Left ventricle myocardium inferior (tissue), 1 donor: ENCODE results near the gene MRPL54. TPM values are rescaled to one million over a fixed set of nuclear protein-coding genes. Genes with fewer than 3 reads are reported as not detected.
"Not testable (repeated sequence)": the region's sequence is repeated elsewhere in the genome, so short reads cannot be mapped to it uniquely, and the experiment has no call there.

Experiments
- DNase-seq: peaks from one replicate; pipeline ENCODE4 v3.0.0-alpha.2; 2020
- H3K27ac ChIP-seq: fragments of 200-600 bp; replicated peaks from 2 replicates; pipeline ENCODE4 v1.8.0; 2021
- H3K27me3 ChIP-seq: fragments of 200-600 bp; 2 replicates; pipeline ENCODE4 v1.8.0; 2021; ENCODE audit warnings: low read depth
- H3K36me3 ChIP-seq: fragments of 200-600 bp; 2 replicates; pipeline ENCODE4 v1.8.0; 2021
- H3K4me1 ChIP-seq: fragments of 200-600 bp; 2 replicates; pipeline ENCODE4 v1.8.0; 2021
- H3K4me3 ChIP-seq: fragments of 200-600 bp; 2 replicates; pipeline ENCODE4 v1.8.0; 2021; ENCODE audit warnings: mild to moderate bottlenecking, moderate library complexity
- H3K9me3 ChIP-seq: fragments of 200-600 bp; replicated peaks from 2 replicates; pipeline ENCODE4 v1.8.0; 2021
- CTCF ChIP-seq: fragments of 200-600 bp; IDR thresholded peaks from 2 replicates; pipeline ENCODE4 v1.8.0; 2021; ENCODE audit warnings: antibody characterized with exemption, mild to moderate bottlenecking, borderline replicate concordance
- intact Hi-C: fragments of 100-400 bp; cut with micrococcal nuclease; formaldehyde crosslinking; loops from one replicate; pipeline ENCODE4 v1.11.0; 2022
- total RNA-seq: library from RNA; stranded (reverse); fragmentation: NEBNext Ultra II Directional; extraction: Animal tissue kit (Norgen Biotek cat#: 25700); gene quantifications from one replicate; pipeline ENCODE4 v1.2.1, GENCODE V29; 2021
- donor health status: DM: no; HTN: yes; CAD: no; lungs with severe emphysema.

MRPL54 gene
- total RNA-seq, 1 donor from 2014 or later = 64.1 TPM

GRCh38 chr19:3813473-3814392 is 51.3 kb downstream of the MRPL54 start:
- Histone ChIP-seq H3K27ac (peak overlapping the region; percentile 76), H3K9me3 (no peaks in the 10 kb centered on the region), H3K4me1 (peaks cover 30% of the 10 kb centered on the region), H3K27me3 (peaks cover 16% of the 10 kb centered on the region), H3K36me3 (no peaks in the 10 kb centered on the region), H3K4me3 (no peak overlapping the region)
- DNase-seq = no peak
- intact Hi-C loops = no loop called here
- no peak for TF ChIP-seq CTCF

- H3K27me3 ChIP-seq = peaks cover 16% of the 10 kb centered on the region
- no peaks in the 10 kb centered on the region for H3K36me3 ChIP-seq
- peaks cover 31% of the 10 kb centered on the region for H3K4me1 ChIP-seq
- no peak for TF ChIP-seq CTCF
- no peak overlapping the region for H3K27ac ChIP-seq
- H3K9me3 ChIP-seq = no peaks in the 10 kb centered on the region
- no peak overlapping the region for H3K4me3 ChIP-seq
- intact Hi-C loops = no loop called here
- DNase-seq = no peak
These were observed 52.2 kb downstream of the MRPL54 start for GRCh38 chr19:3814648-3815047.

- intact Hi-C loops = not testable (repeated sequence)
These were observed 53.7 kb downstream of the MRPL54 start for GRCh38 chr19:3816148-3816547.

GRCh38 chr19:3816566-3817218 is 54.2 kb downstream of the MRPL54 start:
- H3K4me3 ChIP-seq = no peak overlapping the region
- H3K4me1 ChIP-seq = peaks cover 25% of the 10 kb centered on the region
- intact Hi-C loops = no loop called here
- H3K27me3 ChIP-seq = peaks cover 1% of the 10 kb centered on the region
- DNase-seq = no peak
- no peak overlapping the region for H3K27ac ChIP-seq
- no peaks in the 10 kb centered on the region for H3K36me3 ChIP-seq
- TF ChIP-seq CTCF = no peak
- no peaks in the 10 kb centered on the region for H3K9me3 ChIP-seq

More at GRCh38 chr19:3816148-3816547, 53.7 kb downstream of the MRPL54 start:
- not testable (repeated sequence) for H3K4me3 ChIP-seq, H3K27me3 ChIP-seq, H3K36me3 ChIP-seq, H3K27ac ChIP-seq, DNase-seq, H3K9me3 ChIP-seq
- peaks cover 30% of the 10 kb centered on the region for H3K4me1 ChIP-seq

Other genes with a start within 250 kb of the MRPL54 start
- not detected for gene TEKTIP1, start 223.5 kb upstream of the MRPL54 start, total RNA-seq
- 23.5 TPM for gene MFSD12, start 205.1 kb upstream of the MRPL54 start, total RNA-seq
- gene HMG20B, start 189.7 kb upstream of the MRPL54 start, total RNA-seq = 34.8 TPM
- gene GIPC3, start 177.2 kb upstream of the MRPL54 start, total RNA-seq = 1.6 TPM
- gene TBXA2R, start 155.8 kb upstream of the MRPL54 start, total RNA-seq = 2.3 TPM
- gene CACTIN, start 135.9 kb upstream of the MRPL54 start, total RNA-seq = 14.5 TPM
- gene PIP5K1C, start 62.2 kb upstream of the MRPL54 start, total RNA-seq = 31.6 TPM
- gene TJP3, start 54.3 kb upstream of the MRPL54 start, total RNA-seq = not detected
- gene APBA3, start 990 bp upstream of the MRPL54 start, total RNA-seq = 14.2 TPM
- gene RAX2, start 9.5 kb downstream of the MRPL54 start, total RNA-seq = not detected
- gene MATK, start 23.7 kb downstream of the MRPL54 start, total RNA-seq = 0.14 TPM
- not detected for gene ZFR2, start 106.4 kb downstream of the MRPL54 start, total RNA-seq
- gene ATCAY, start 118.0 kb downstream of the MRPL54 start, total RNA-seq = not detected
- gene NMRK2, start 170.4 kb downstream of the MRPL54 start, total RNA-seq = 458 TPM
- gene DAPK3, start 208.4 kb downstream of the MRPL54 start, total RNA-seq = 74.6 TPM
- gene EEF2, start 222.8 kb downstream of the MRPL54 start, total RNA-seq = 2,303 TPM
- gene PIAS4, start 245.1 kb downstream of the MRPL54 start, total RNA-seq = 15.4 TPM